Activated CD8-positive, alpha-beta memory T cell treated with anti-CD3 and anti-CD28 coated beads for 36 hours (primary cell): ENCODE measurements around the gene SPRED2. TPM values are rescaled to one million over a fixed set of nuclear protein-coding genes. Genes with fewer than 3 reads are reported as not detected.

Experiments used
- CTCF ChIA-PET: fragments of 350-600 bp; sonication (Branson Sonifier 250); formaldehyde crosslinking; loops from one replicate; lab custom pipeline; 2021; ENCODE audit warnings: antibody characterized with exemption; lab: Charles Lee
- POLR2A ChIA-PET: fragments of 350-600 bp; sonication (Branson Sonifier 250); formaldehyde crosslinking; loops from one replicate; lab custom pipeline; 2021; ENCODE audit warnings: antibody characterized with exemption; lab: Charles Lee
- total RNA-seq, 2 experiments: library from RNA; stranded (reverse); gene quantifications; one replicate each; pipeline ENCODE4 v1.2.3, GENCODE V29; 2021

SPRED2 gene
- total RNA-seq, 2 experiments from 2014 or later: 4.7 to 4.9 TPM

DNA sequence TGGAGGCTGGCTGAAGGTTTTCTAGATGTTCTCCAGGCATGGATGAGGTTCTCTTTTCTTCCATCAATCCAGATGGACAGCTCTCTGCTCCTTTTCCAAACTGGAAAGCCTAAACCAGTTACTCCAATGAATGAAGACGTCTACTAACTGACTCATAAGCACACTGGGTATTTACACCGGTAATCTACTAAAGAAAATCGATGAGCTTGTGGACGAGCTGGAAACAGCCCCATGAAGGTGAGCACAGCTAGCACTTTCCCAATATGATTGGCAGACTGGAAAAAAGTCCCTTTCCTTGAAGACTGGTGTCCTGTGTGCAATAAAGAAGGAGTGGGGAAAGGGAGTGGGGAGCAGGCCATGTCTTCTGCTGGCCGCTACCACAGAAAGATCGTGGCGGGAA, 120.8 kb downstream of the SPRED2 start:
- ChIA-PET CTCF (no interaction called here), POLR2A (no interaction called here)

DNA sequence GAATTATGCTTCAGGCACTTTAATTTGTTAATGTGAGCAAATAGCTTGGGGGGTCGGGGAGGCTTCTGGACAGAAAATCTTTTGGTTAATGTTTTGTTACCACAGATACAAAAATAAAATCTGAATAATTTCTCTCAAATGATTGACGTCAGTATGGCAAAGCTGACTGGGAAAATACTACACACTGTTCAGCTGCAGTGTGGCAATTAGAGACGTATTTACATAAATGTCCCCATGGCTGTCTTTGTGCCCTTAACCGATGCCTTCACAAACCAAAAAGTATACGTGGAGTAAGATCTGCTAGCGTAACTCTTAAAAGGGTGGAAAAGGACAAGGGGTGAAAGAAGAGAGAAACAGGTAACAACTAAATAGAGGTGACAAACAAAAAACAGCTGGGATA, 121.3 kb downstream of the SPRED2 start:
- POLR2A ChIA-PET: interaction anchor here (0.8 kb wide), 1 partner anchor 9 kb away, joined by 3 read pairs; no protein-coding TSS in a partner anchor
- CTCF ChIA-PET: no interaction called here

DNA sequence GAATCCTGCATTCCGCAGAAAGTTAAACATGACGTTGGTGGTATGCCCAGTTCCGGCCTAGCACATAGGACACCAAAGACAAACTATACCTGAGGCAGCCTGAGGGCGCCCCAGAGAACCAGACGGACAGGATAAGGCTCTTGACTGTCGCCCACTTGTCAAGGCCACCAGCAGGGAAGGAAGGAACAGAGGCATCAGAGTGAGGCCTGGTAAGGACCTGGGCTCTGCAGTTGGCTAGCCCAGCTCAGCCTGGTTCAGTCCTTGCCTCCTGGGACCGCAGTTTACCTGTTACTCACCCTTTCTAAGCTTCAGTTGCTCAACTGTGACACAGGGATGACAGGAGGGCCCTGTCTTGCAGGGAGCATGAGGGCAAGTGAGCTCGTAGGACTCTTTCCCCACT, 122.7 kb downstream of the SPRED2 start:
- POLR2A ChIA-PET: interaction anchor here (0.6 kb wide), 1 partner anchor 8 kb away, joined by 3 read pairs; no protein-coding TSS in a partner anchor
- CTCF ChIA-PET: no interaction called here

DNA sequence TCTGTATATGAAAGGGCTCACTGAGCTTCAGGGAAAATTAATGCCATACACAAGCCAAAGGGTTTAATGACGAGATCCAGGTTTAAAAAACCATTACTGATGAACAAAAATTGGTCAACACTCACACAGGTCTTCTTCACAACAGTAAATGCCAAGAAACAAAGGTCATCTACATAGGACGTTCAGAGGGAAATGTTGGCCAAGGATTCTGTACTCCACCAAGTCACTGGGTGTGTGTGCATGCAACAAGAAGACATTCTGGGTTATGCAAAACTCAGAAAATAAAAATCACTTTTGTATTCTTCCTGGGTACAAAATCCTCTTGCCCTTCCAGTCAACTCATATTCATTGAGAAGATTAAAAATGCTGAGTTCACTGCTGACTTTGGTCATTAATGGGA, 126.5 kb downstream of the SPRED2 start:
- ChIA-PET POLR2A (no interaction called here), CTCF (no interaction called here)

DNA sequence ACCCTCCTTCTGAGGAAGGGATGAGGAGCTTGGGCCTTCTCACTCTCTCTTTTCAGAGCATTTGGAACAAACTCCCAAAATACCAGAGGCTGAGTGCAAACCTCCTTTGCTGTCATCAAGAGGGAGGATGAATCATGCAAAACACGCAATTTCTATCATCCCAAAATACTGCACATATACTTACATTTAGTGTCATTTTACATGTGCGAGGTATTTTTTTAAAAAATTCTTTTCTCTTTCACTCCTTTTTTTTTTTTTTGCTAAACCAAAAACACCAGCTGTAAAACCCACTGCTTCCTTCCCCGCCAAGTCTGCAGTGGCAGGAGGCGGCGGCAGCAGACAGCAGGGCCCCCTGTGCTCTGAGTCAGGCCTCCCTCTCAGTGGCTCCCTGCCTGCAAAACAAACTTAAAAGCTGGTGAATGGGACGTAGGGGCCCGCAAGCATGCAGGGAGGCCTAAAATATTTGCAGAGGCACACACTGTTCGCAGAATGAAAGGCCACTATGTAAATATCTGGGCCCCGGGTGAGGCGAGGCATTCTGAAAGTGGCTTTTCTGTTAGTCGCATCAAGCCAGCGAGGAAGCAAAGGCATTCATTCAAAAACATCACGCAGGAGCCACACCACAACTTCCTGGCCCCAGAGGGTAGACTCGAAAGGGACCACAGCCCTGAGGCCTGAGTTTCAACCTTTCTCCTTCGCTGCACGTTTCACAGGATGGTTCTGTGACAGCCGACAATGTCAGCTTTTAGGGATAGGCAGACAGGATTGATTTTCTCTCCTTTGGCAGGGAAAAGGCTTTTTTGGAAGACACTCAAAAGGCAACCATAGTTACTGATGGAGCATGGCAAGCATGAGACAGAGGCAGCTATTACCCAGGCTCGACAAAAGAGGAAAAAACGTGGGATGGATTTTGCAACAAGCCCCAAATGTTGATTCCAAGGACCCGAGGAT, 131.4 kb downstream of the SPRED2 start:
- ChIA-PET POLR2A (interaction anchor here (0.7 to 2.1 kb wide), 5 partner anchors 9 to 360 kb away, joined by 3 to 10 read pairs (median 3); no protein-coding TSS in a partner anchor), CTCF (interaction anchor here (0.6 to 4.6 kb wide), 6 partner anchors 19 to 272 kb away, joined by 3 to 28 read pairs (median 4); partner anchors contain the start of gene ACTR2)

DNA sequence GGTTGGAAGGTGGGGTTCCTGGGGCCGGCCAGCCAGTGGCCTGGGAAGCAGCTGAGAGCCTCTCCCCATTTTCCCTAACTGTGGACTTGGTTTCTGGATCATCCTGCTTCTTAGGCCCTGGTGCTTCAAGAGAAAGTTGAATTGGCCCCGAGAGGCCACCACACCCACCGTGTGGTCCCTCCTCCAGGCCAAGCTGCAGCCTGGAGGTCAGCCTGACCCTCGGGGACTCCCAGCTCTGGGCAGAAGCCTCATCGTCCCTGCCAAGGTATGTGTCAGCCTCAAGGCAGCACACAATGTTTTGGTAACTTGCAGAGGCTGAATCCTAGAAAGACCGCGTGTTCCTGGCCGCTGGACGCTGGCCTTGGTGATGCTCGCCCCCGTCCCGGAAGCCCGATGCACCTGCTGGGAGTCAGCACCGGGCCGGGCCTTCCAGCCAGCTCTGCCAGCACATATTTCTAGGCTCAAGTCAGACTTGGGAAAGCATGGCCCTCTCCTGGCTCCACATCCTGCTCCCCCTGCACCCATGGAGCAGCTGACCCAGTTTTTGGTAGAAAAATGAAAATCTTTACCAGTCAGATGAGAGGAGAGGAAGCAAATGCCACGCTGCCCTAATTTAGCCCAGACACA, 132.2 kb downstream of the SPRED2 start:
- ChIA-PET POLR2A (interaction anchor here (0.9 to 2.1 kb wide), 4 partner anchors 19 to 137 kb away, joined by 3 to 10 read pairs (median 8); no protein-coding TSS in a partner anchor), CTCF (interaction anchor here (0.6 to 4.6 kb wide), 6 partner anchors 20 to 137 kb away, joined by 3 to 28 read pairs (median 4); partner anchors contain the start of gene ACTR2)

DNA sequence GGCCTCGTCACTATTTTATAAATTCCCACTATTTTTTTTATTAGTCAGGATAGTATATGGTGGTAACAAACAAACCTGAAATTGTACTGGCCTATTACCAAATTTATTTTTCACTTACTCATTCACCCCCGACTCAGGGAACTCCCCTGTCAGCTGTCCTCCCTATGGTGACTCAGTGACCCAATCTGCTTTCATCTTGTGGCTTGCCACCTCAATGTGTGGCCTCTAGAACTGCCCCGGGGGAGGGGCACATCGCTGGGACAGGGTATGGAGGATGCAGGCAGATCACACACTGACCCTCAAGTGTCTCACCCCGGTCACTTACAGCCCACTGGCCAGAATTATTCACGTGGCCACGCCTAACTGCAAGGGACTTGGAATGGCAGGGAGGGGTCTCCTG, 133.2 kb downstream of the SPRED2 start:
- ChIA-PET POLR2A (interaction anchor here (1.5 kb wide), 1 partner anchor 20 kb away, joined by 7 read pairs; no protein-coding TSS in a partner anchor), CTCF (interaction anchor here (0.9 to 4.6 kb wide), 3 partner anchors 18 to 59 kb away, joined by 3 to 28 read pairs (median 4); no protein-coding TSS in a partner anchor)

DNA sequence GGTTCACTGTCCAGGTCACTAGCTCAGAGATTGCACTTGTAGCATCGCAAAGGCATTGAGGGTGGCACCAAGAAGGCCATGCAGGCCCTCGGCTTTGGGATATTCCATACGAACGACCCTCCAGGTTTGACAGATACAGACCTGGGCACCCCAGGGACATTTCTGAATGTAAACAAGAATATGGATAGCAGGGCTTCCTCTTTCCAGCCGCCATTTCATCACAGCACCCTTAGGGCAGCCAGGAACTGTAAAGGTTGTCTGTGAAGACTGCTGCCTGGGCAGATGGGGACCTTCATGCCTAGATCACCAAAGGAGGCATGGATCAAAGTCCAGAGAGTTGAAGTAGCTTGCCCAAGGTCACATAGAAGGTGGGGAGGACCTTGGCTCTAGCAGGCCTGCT, 134.3 kb downstream of the SPRED2 start:
- POLR2A ChIA-PET: no interaction called here
- CTCF ChIA-PET: interaction anchor here (1.5 to 4.6 kb wide), 2 partner anchors 20 to 22 kb away, joined by 3 to 28 read pairs; no protein-coding TSS in a partner anchor

DNA sequence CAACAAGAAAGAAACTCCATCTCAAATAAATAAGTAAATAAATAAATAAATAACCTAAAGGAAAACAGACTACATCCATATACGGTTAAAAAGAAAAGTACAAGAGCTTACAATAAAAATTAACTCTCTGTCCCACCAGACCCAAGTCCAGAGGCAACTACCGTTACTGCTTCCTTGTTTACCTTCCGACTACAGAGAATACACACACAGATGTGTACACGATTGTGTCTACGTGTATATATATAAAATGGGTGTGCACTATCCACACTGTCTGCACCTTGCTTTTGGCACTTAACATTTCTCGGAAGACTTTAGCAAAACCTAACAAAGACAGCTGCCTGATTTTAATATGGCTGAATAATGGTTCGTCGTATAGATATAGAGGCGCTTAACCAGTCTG, 134.9 kb downstream of the SPRED2 start:
- ChIA-PET CTCF (interaction anchor here (1.5 to 4.6 kb wide), 2 partner anchors 20 to 22 kb away, joined by 3 to 28 read pairs; no protein-coding TSS in a partner anchor), POLR2A (no interaction called here)

DNA sequence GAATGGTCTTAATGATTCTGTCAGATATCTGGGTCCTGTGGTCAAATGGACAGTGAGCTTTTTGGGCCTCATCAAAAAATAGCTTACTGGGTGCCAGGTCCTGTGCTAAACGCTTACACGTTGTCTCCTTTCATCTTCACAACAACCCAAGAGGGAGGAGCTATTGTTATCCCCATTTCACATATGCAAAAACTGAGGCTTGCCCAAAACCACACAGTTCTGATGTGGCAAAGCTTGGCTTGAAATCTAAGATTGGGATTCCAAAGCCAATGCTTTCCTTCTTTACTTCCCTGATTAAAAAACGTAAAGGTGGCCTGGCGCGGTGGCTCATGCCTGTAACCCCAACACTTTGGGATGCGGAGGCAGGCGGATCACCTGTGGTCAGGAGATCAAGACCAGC, 135.4 kb downstream of the SPRED2 start:
- POLR2A ChIA-PET: no interaction called here
- CTCF ChIA-PET: no interaction called here

DNA sequence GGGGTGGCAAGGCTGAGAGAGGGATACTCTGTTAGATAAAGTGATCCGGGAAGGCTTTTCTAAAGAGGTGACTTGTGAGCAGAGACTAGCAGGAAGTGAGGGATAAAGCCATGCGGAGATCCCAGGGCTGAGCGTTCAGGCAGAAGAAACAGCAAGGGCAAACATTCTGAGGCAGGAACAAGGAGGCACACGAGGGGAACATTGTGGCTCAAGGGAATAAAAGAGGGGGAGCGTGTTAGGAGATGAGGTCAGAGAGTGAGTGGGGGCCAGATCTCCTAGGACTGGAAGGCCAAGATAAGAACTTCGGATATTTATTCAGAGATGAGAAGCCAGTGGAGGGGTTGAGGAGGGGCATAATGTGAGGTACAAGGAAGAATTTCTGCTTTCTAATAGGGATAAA, 137.7 kb downstream of the SPRED2 start:
- CTCF ChIA-PET: no interaction called here
- POLR2A ChIA-PET: no interaction called here

DNA sequence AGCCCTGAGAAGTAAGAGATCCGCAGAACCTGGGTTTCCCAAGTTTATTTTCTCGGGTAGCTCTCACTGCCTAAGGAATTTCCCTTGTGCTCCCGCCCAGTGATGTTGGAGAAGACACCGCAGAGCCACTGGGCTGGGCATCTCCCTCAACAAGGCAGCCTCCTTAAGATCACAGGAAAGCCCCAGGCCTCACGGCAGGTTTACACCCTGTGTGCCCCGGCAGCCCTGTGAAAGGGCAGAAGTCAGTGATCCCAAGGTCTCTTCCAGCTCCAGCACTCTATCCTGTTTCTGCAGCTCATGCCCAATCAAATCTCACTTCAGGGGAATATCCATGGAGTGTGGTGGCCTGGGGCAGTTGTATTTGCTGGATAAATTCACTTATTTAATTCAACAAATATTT, 138.3 kb downstream of the SPRED2 start:
- CTCF ChIA-PET: no interaction called here

DNA sequence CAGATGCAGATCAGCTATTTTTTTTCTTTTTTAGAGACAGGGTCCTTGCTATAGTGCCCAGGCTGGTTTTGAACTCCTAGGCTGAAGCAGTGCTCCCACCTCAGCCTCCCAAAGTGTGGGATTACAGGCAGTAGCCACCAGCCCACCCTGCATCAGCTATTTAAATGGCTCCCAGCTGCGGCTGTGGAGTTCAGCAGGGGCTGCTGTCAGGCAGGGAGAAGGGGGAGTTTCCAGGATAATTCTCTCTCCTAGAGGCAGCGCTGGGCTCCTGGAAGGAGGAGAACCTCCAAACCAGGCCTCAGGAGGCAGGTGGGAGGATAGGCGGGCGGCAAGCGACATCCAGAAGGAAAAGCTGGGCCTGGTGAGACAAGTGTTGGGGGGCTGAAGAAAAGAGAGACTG, 139.0 kb downstream of the SPRED2 start:
- ChIA-PET CTCF (interaction anchor here (0.8 kb wide), 1 partner anchor 26 kb away, joined by 3 read pairs; no protein-coding TSS in a partner anchor), POLR2A (no interaction called here)

More for the DNA sequence above, 138.3 kb downstream of the SPRED2 start:
- POLR2A ChIA-PET: no interaction called here

DNA sequence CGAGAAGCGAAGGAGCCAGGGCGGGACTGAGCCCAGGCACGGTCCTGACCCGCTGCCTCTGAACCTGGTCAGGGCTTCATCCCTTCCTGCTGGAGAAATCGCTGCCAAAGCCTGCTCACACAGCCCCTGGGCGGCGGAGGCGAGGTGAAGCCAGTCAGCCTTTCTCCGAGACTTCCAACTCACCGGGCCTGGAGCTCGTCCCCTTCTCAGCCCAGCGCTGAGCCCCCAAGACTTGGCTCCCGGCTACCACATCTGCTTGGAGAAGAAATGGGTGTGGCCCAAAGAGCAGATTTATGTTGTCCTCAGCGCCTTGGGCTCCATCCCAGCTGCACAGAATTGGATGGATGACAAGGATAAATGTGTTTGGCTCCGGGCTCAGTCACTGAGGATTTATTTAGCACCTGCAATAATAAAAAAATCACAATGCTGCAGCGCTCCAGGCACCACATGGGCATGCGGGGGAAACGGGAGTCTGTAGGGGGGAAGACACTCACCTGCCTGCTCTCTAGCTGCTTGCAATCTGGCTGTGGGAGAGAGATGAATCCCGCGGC, 139.9 kb downstream of the SPRED2 start:
- ChIA-PET CTCF (interaction anchor here (0.8 kb wide), 1 partner anchor 27 kb away, joined by 3 read pairs; no protein-coding TSS in a partner anchor), POLR2A (no interaction called here)

DNA sequence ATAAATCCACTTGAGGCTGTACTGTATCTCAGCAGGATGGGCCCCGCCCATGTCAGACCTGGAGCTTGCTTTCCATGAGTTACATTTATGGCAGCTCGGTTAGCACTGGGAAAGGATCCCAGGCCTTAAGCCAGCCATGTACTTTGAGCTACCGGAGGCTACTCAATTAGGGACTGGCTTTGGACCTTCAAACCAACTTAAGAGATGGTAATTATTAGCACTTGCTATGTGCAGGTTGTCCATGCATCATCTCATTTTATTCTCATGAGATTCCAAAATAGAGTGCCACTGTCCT, 140.3 kb downstream of the SPRED2 start:
- CTCF ChIA-PET: no interaction called here

DNA sequence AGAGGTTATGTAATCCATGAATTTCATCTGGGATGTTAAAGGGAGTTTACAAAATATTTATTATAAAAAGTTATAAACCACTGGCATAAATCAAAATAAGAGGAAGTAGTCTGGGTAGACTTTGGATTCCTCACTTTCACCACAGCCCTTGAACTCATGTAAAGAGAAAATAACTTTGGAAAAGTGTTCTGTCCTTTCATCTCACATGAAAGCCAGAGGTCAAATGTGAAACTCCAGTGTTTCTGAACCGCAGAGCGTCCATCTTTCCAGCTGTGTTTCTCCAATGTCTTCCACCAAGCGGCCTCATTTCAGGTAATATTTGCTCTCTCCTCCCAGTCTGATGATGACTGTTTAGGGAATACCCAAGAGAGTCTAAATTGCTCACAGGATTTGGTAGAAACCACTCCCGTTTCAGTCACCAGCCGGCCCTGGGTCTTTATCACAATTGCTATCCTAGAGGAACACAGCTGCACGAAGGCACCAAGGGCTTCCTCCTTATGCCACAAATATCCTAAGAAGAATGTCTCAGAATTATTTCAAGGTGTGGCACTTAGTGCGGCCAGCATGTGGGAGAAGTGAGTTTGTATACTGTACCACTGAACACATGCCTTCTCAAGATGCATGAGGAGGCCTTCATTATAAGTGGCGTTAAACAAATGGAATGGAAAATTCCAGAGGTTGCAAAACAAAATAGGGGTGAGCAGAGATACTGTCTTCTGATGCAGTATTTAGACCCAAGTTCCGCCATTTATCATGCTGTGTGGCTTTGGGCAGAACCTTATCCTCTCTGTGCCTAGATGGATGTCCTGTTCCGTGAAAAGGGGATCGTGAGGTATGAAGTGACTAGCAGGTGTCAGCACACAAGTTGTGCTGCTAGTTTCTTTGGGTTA, 140.9 kb downstream of the SPRED2 start:
- ChIA-PET POLR2A (no interaction called here), CTCF (no interaction called here)

More for the DNA sequence above, 140.3 kb downstream of the SPRED2 start:
- POLR2A ChIA-PET: no interaction called here

DNA sequence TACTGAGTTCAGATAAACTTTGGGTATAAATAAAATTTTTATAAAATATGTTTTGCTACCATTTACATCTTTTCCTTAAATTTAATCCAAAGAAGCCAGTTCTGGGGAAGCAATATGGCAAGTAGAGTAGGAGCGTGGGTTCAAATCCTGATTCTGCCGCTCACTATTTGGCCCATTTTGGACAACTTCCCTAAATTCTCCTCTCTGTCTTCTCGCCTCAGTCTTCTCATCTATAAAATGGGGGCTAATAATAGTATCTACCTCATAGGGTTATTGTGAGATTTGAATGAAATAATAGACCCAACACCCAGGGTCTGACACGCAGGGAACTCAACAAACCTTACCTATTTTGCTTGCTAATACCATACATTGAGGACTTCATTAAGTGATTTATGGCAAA, 145.0 kb downstream of the SPRED2 start:
- ChIA-PET CTCF (no interaction called here), POLR2A (no interaction called here)

DNA sequence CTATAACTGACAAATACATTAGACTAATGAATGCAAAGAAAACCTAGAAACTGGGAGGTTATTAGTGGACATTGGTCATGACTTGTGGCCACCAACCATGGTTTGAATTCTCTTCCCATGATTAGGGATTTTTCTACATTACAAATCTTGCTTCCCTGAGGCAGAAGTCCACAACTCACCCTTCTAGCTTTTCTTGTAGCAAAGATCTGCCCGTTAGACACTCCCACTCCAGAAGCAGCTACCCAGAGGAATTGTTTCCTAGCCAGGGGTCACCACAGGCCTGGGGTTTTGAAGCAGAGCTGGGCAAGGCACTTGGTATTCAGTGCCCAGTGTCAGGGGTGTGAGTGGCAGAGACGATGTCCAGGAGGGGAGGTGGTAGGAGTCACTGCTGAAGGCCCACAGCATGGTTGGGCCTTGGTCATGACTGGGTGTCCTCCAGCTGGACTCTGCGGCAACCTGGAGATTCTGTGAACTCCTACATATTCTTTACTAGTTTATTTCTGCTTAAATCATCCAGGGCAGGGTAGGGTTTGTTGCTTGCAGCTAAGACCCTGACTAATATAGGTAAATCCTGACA, 149.8 kb downstream of the SPRED2 start:
- CTCF ChIA-PET: no interaction called here

More for the DNA sequence above, 149.8 kb downstream of the SPRED2 start:
- POLR2A ChIA-PET: no interaction called here
